ENCODE data around the gene GLI3.

The GLI3 gene

DNA sequence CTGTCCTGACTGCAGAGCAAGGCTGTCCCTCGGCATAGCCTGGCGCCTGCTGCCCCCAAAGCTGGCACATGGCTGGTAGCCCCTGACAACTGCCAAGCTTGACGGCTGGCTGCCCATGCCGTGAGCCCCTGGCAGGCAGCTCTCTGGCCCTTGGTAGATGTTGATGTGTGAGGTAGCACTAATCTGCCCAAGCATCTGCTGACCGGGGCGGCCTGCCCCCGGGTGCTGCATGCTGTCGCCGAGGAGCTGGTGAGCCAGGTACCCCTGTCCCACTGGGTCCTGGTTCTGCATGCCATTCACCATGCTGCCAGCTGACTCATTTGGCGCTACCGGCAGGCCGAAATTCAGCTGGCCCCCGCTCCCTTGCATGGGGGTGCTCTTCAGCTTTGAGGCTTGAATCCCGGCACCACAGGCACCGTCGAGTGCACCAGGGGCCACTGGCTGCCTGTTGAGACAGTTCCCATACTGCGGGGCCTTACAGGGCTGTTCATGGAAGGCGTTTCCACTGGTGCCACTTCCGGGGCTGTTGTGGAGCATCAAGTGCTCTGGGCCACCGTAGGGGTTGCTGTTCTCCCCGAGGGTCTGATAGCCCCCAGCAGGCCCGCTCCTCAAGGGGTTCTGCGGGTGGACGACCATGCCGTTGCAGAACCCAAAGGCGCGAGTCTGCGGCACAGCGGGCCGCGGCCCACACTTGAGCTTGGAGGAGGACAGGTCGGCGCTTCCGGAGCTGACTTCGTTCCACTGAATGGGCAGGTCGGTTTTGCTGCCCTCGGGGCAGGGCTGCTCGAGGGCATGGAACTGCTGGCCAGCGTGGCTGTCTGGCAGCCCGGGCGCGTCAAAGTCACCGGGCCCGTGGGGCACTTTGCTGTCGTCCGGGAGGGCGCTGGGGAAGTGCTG lies 271.9 kb downstream of the GLI3 start:
- TF ChIP-seq POLR2AphosphoS5 (IDR thresholded peaks at IDR 0.05; ENCODE audit: low read depth, low read length) (no peak), FOXP2 (optimal IDR thresholded peaks at IDR 0.05; ENCODE audit: borderline replicate concordance, extremely low read depth, extremely low read length, insufficient read depth) (no peak), TAF1 (IDR thresholded peaks at IDR 0.05; ENCODE audit: borderline replicate concordance, insufficient read depth, low read length) (no peak), SIN3A (IDR thresholded peaks at IDR 0.05; ENCODE audit: borderline replicate concordance, insufficient read depth, low read length) (no peak)
- TF ChIP-seq, protein P1, sequence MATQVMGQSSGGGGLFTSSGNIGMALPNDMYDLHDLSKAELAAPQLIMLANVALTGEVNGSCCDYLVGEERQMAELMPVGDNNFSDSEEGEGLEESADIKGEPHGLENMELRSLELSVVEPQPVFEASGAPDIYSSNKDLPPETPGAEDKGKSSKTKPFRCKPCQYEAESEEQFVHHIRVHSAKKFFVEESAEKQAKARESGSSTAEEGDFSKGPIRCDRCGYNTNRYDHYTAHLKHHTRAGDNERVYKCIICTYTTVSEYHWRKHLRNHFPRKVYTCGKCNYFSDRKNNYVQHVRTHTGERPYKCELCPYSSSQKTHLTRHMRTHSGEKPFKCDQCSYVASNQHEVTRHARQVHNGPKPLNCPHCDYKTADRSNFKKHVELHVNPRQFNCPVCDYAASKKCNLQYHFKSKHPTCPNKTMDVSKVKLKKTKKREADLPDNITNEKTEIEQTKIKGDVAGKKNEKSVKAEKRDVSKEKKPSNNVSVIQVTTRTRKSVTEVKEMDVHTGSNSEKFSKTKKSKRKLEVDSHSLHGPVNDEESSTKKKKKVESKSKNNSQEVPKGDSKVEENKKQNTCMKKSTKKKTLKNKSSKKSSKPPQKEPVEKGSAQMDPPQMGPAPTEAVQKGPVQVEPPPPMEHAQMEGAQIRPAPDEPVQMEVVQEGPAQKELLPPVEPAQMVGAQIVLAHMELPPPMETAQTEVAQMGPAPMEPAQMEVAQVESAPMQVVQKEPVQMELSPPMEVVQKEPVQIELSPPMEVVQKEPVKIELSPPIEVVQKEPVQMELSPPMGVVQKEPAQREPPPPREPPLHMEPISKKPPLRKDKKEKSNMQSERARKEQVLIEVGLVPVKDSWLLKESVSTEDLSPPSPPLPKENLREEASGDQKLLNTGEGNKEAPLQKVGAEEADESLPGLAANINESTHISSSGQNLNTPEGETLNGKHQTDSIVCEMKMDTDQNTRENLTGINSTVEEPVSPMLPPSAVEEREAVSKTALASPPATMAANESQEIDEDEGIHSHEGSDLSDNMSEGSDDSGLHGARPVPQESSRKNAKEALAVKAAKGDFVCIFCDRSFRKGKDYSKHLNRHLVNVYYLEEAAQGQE (IDR thresholded peaks at IDR 0.05; ENCODE audit: insufficient read depth in 1 of 2, low read depth in 2 of 2, low read length in 2 of 2): no peak

GRCh38 chr7:41964183-41964753 lies 272.7 kb downstream of the GLI3 start:
- TF ChIP-seq FOXP2 (optimal IDR thresholded peaks at IDR 0.05; ENCODE audit: borderline replicate concordance, extremely low read depth, extremely low read length, insufficient read depth) (no peak), TAF1 (IDR thresholded peaks at IDR 0.05; ENCODE audit: borderline replicate concordance, insufficient read depth, low read length) (no peak), SIN3A (IDR thresholded peaks at IDR 0.05; ENCODE audit: borderline replicate concordance, insufficient read depth, low read length) (no peak), POLR2AphosphoS5 (IDR thresholded peaks at IDR 0.05; ENCODE audit: low read depth, low read length) (no peak)
- TF ChIP-seq, protein P1 (IDR thresholded peaks at IDR 0.05; ENCODE audit: insufficient read depth in 1 of 2, low read depth in 2 of 2, low read length in 2 of 2): no peak

- TF ChIP-seq FOXP2 (optimal IDR thresholded peaks at IDR 0.05; ENCODE audit: borderline replicate concordance, extremely low read depth, extremely low read length, insufficient read depth) (no peak), TAF1 (IDR thresholded peaks at IDR 0.05; ENCODE audit: borderline replicate concordance, insufficient read depth, low read length) (no peak)
Observed at GRCh38 chr7:41956705-41957104, 280.3 kb downstream of the GLI3 start.

DNA sequence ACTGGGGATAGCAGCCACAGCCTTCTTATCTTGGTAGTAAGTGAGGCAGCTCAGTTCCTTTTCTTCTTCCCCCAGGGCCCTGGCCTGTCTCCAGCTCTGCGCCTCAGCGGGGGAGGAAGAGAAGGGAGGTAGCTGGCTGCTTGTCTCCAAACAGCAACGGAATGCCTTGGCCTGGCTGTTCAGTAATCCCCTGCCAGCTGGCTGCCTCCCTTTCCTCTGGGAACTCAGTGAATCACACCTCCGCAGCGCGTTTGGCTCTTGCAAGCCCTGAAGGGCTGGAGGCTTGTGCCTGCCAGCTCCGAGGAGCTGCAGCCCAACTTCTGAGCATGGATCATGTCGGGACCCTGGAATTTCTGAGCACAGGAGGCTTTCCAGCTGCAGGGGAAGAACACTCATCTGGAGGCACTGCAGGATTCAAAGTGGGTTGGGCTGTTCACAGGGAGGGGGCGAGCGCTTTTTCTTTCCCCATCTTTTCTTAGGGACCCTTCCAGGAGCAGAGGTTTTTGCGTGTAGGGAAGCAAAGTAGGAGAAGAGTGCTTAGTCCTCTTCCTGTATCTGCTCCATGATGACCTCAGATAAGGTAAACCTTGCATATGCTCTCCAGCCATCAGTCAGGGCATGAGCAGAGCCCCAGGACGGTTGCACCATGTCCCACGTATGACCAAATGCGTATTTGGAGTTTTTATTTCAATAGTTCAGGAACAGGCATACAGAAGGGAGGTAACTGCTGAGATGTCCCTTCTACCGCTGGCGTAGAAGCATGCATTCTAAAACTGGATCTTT lies 280.9 kb downstream of the GLI3 start:
- TF ChIP-seq, protein P1 (IDR thresholded peaks at IDR 0.05; ENCODE audit: insufficient read depth in 1 of 2, low read depth in 2 of 2, low read length in 2 of 2): no peak
- peak; percentile 65; the same call in 1 of the 2 replicates for TF ChIP-seq SIN3A (IDR thresholded peaks at IDR 0.05; ENCODE audit: borderline replicate concordance, insufficient read depth, low read length)
- no peak for TF ChIP-seq TAF1 (IDR thresholded peaks at IDR 0.05; ENCODE audit: borderline replicate concordance, insufficient read depth, low read length)
- TF ChIP-seq FOXP2 (optimal IDR thresholded peaks at IDR 0.05; ENCODE audit: borderline replicate concordance, extremely low read depth, extremely low read length, insufficient read depth): peak; percentile 61
- TF ChIP-seq POLR2AphosphoS5 (IDR thresholded peaks at IDR 0.05; ENCODE audit: low read depth, low read length): no peak

DNA sequence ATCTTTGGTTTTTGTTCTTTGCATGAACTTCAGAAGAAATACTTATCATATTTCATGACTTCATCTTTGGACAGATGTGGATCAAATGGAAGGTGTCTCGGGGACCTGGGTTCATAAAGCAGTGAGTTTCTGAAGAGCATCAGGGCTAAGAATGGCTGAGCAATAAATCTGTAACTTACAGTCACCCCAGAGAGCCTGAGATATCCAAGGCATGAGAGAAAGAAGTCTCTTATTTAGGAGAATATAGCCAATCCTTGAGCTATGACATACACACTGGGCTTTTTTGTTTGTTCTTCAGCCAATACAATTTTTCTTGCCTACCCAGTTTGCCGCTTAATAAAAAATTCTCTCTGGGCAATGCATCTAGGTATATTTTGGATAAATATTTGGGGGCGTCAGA lies 281.6 kb downstream of the GLI3 start:
- TF ChIP-seq, protein P1 (IDR thresholded peaks at IDR 0.05; ENCODE audit: insufficient read depth in 1 of 2, low read depth in 2 of 2, low read length in 2 of 2): no peak
- TF ChIP-seq TAF1 (IDR thresholded peaks at IDR 0.05; ENCODE audit: borderline replicate concordance, insufficient read depth, low read length) (no peak), SIN3A (IDR thresholded peaks at IDR 0.05; ENCODE audit: borderline replicate concordance, insufficient read depth, low read length) (no peak), POLR2AphosphoS5 (IDR thresholded peaks at IDR 0.05; ENCODE audit: low read depth, low read length) (no peak), FOXP2 (optimal IDR thresholded peaks at IDR 0.05; ENCODE audit: borderline replicate concordance, extremely low read depth, extremely low read length, insufficient read depth) (no peak)
